ENCODE data around the gene TNFRSF19.

The TNFRSF19 gene

GRCh38 chr13:23723471-23723870 lies 153.3 kb downstream of the TNFRSF19 start:
- peak; percentile 73 for DNase-seq

GRCh38 chr13:23724196-23724970 lies 154.2 kb downstream of the TNFRSF19 start:
- DNase-seq = peak; percentile 74
